WTC11 (cell line): Measurements from ENCODE around the gene COMMD4.
"Not testable (repeated sequence)": the region's sequence is repeated elsewhere in the genome, so short reads cannot be mapped to it uniquely, and the experiment has no call there.

Experiments used
- CTCF ChIP-seq: fragments of 200-600 bp; IDR thresholded peaks from 2 replicates; pipeline ENCODE4 v1.8.0; 2022; ENCODE audit warnings: antibody characterized with exemption
- NR2C2 ChIP-seq: sonication (generic); formaldehyde crosslinking; IDR thresholded peaks from 2 replicates; pipeline ENCODE4 v1.8.0; 2022; ENCODE audit warnings: mild to moderate bottlenecking, missing genetic modification reagents
- ZNF281 ChIP-seq: sonication (generic); formaldehyde crosslinking; IDR thresholded peaks from 2 replicates; pipeline ENCODE4 v1.8.0; 2023; ENCODE audit warnings: mild to moderate bottlenecking, missing genetic modification reagents

- TF ChIP-seq NR2C2 (CRISPR knock-in tag); ZNF281 (CRISPR knock-in tag); CTCF: not testable (repeated sequence)
Measured at GRCh38 chr15:75333654-75334419, 2.0 kb upstream of the COMMD4 start.
